Measurements from ENCODE around the gene ZW10. TPM values are rescaled to one million over a fixed set of nuclear protein-coding genes. Genes with fewer than 3 reads are reported as not detected.

ZW10 gene
- total and polyA plus RNA-seq, 2 donors (not counting 1 experiment from before 2014, with no cell fraction given) = 4.8 to 11.9 TPM

DNA sequence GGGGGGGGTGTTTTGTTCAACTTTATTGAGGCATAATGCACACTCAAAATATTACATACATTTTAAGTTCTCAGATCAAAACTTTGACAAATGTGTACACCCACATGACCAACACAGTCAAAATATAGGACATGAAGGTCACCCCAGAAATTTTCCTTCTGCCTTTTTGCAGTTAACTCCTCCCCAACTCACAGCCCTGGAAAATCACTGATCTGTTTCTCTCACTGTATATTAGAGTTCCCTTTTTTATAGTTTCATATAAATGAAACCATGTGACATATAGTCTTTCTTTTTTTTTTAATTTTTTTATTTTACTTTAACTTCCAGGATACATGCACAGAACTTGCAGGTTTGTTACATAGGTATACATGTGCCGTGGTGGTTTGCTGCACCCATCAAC lies 72.0 kb downstream of the ZW10 start:
- TF ChIP-seq CTCF (IDR thresholded peaks at IDR 0.05) (no peak), EZH2 (IDR thresholded peaks at IDR 0.05; ENCODE audit: borderline replicate concordance, insufficient read depth, low read depth, low read length, poor library complexity, severe bottlenecking) (no peak)
- Histone ChIP-seq H3K9me3 (ENCODE audit: control extremely low read depth in 1 of 3, control insufficient read depth in 2 of 3, insufficient read depth in 1 of 3, low read length in 2 of 3) (peaks cover 0 to 16% (median 0%) of the 10 kb centered on the region in 3 donors), H3K27ac (ENCODE audit: low read length in 2 of 2) (no peak overlapping the region), H4K20me1 (ENCODE audit: control insufficient read depth, insufficient read depth, low read length, poor library complexity, severe bottlenecking) (no peaks in the 10 kb centered on the region), H3K79me2 (ENCODE audit: control insufficient read depth, insufficient read depth, low read length) (no peaks in the 10 kb centered on the region), H3K36me3 (replicated peaks in 1 of 2; ENCODE audit: control extremely low read depth in 1 of 2, control insufficient read depth in 1 of 2, extremely low read depth in 1 of 2, insufficient read depth in 2 of 2, low read length in 1 of 2) (no peaks in the 10 kb centered on the region), H3K4me3 (ENCODE audit: control extremely low read depth in 1 of 5, extremely low read depth in 1 of 5, insufficient read depth in 1 of 5, low read depth in 2 of 5, low read length in 4 of 5) (no peak overlapping the region), H3K9ac (ENCODE audit: low read length) (no peak overlapping the region), H3K4me2 (replicated peaks; ENCODE audit: low read depth, low read length, poor library complexity, severe bottlenecking) (no peak overlapping the region), H2AFZ (ENCODE audit: insufficient read depth, low read depth, low read length, poor library complexity, severe bottlenecking) (no peak overlapping the region), H3K27me3 (replicated peaks in 1 of 4; ENCODE audit: control extremely low read depth in 1 of 4, control insufficient read depth in 3 of 4, insufficient read depth in 4 of 4, low read length in 3 of 4) (no peaks in the 10 kb centered on the region), H3K4me1 (ENCODE audit: control insufficient read depth in 2 of 2, insufficient read depth in 2 of 2, low read length in 2 of 2) (no peaks in the 10 kb centered on the region)
- Mint-ChIP-seq H3K4me1 (peaks cover 3% of the 10 kb centered on the region), H3K9me3 (ENCODE audit: insufficient read depth) (peaks cover 16% of the 10 kb centered on the region), H3K4me3 (no peak overlapping the region), H3K27me3 (no peaks in the 10 kb centered on the region), H3K27ac (no peak overlapping the region)
- ChIA-PET POLR2A (no interaction called here), CTCF (no interaction called here)
- WGBS (ENCODE audit: insufficient coverage) = no CpG with 5 or more reads among the region's 1 CpG
- intact Hi-C loops (cut with micrococcal nuclease) = no loop called here
- ATAC-seq (ENCODE audit: low read depth) (no peak), DNase-seq (no peak)

DNA sequence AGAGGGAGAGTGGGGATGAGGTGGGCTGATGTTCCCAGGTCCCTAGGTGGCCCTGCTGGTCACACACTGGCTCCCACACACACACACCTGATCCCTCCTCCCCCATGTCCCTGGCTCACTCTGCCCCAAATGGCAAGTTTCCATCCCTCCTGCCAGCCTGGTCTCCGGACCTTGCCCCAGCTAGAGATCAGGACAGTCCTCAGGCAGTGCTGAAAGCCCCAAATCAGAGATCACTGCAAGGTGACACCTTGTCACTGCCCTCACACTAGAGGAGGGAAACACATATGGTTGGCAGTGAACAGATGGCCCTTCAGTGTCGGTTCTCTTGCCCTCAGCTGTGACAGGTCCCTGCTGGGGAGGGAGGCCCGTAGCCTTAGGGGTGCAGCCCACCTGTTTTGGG lies 75.0 kb downstream of the ZW10 start:
- intact Hi-C loops (cut with micrococcal nuclease) = no loop called here
- H3K4me3 ChIP-seq (ENCODE audit: control extremely low read depth in 1 of 5, extremely low read depth in 1 of 5, insufficient read depth in 1 of 5, low read depth in 2 of 5, low read length in 4 of 5) = no peak overlapping the region
- H4K20me1 ChIP-seq (ENCODE audit: control insufficient read depth, insufficient read depth, low read length, poor library complexity, severe bottlenecking) = no peaks in the 10 kb centered on the region
- no peaks in the 10 kb centered on the region for H3K27me3 ChIP-seq (replicated peaks in 1 of 4; ENCODE audit: control extremely low read depth in 1 of 4, control insufficient read depth in 3 of 4, insufficient read depth in 4 of 4, low read length in 3 of 4)
- ATAC-seq (ENCODE audit: low read depth) (no peak), DNase-seq (no peak)
- H3K4me2 ChIP-seq (replicated peaks; ENCODE audit: low read depth, low read length, poor library complexity, severe bottlenecking) = no peak overlapping the region
- TF ChIP-seq EZH2 (IDR thresholded peaks at IDR 0.05; ENCODE audit: borderline replicate concordance, insufficient read depth, low read depth, low read length, poor library complexity, severe bottlenecking) (no peak), CTCF (IDR thresholded peaks at IDR 0.05) (no peak)
- Mint-ChIP-seq H3K4me3 (no peak overlapping the region), H3K27me3 (no peaks in the 10 kb centered on the region), H3K27ac (no peak overlapping the region), H3K9me3 (ENCODE audit: insufficient read depth) (peaks cover 8% of the 10 kb centered on the region), H3K4me1 (peaks cover 3% of the 10 kb centered on the region)
- no peaks in the 10 kb centered on the region for H3K79me2 ChIP-seq (ENCODE audit: control insufficient read depth, insufficient read depth, low read length)
- no peaks in the 10 kb centered on the region for H3K4me1 ChIP-seq (ENCODE audit: control insufficient read depth in 2 of 2, insufficient read depth in 2 of 2, low read length in 2 of 2)
- no peak overlapping the region for H2AFZ ChIP-seq (ENCODE audit: insufficient read depth, low read depth, low read length, poor library complexity, severe bottlenecking)
- H3K9ac ChIP-seq (ENCODE audit: low read length) = no peak overlapping the region
- POLR2A ChIA-PET = no interaction called here
- H3K27ac ChIP-seq (ENCODE audit: low read length in 2 of 2) = no peak overlapping the region
- 83% methylated on average over 3 of the region's 3 CpGs for WGBS (ENCODE audit: insufficient coverage)
- no peaks in the 10 kb centered on the region for H3K36me3 ChIP-seq (replicated peaks in 1 of 2; ENCODE audit: control extremely low read depth in 1 of 2, control insufficient read depth in 1 of 2, extremely low read depth in 1 of 2, insufficient read depth in 2 of 2, low read length in 1 of 2)
- CTCF ChIA-PET = no interaction called here
- peaks cover 0 to 12% (median 0%) of the 10 kb centered on the region in 3 donors for H3K9me3 ChIP-seq (ENCODE audit: control extremely low read depth in 1 of 3, control insufficient read depth in 2 of 3, insufficient read depth in 1 of 3, low read length in 2 of 3)
